ENCODE measurements around the gene EPHA3. TPM values are rescaled to one million over a fixed set of nuclear protein-coding genes. Genes with fewer than 3 reads are reported as not detected.

EPHA3 gene
- total RNA-seq, 1 donor from 2014 or later: 0.04 TPM

DNA sequence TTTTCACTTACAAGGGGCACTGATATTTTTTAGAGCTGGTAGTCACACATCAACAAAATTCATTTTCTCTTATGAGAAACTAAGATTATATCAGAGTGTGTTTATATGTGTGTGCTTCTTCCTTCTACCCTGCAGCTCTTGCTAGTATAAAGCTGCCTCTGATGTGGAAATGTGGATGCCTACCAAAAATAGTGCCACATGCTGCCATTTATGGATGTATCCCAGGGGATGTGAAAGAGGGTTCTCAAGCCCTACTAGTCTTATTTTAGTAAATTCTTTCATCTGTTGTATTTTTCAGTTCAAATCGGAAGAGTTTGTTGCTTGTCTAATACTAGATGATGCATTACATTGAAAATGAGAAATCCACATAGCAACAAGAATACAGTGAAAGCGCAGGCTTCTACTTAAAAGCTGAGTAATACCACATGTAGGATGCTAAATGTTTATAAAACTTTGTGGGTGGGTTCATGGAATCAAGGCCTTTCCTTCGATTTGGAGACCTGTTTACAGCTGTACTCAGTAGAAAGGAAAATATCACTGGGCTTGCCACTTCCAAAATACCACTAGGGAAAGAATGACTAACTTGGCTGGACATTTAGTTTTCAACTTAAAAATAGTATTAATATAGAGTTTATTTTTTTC, 399.2 kb downstream of the EPHA3 start:
- no peak overlapping the region for H3K4me3 ChIP-seq (ENCODE audit: low read depth, low read length)
- no peak for DNase-seq (ENCODE audit: low read depth)
- H3K27me3 ChIP-seq (ENCODE audit: control insufficient read depth, insufficient read depth, low read length): no peaks in the 10 kb centered on the region
- TF ChIP-seq, protein P1, sequence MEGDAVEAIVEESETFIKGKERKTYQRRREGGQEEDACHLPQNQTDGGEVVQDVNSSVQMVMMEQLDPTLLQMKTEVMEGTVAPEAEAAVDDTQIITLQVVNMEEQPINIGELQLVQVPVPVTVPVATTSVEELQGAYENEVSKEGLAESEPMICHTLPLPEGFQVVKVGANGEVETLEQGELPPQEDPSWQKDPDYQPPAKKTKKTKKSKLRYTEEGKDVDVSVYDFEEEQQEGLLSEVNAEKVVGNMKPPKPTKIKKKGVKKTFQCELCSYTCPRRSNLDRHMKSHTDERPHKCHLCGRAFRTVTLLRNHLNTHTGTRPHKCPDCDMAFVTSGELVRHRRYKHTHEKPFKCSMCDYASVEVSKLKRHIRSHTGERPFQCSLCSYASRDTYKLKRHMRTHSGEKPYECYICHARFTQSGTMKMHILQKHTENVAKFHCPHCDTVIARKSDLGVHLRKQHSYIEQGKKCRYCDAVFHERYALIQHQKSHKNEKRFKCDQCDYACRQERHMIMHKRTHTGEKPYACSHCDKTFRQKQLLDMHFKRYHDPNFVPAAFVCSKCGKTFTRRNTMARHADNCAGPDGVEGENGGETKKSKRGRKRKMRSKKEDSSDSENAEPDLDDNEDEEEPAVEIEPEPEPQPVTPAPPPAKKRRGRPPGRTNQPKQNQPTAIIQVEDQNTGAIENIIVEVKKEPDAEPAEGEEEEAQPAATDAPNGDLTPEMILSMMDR (IDR thresholded peaks at IDR 0.05; ENCODE audit: insufficient read depth, low read length, poor library complexity, severe bottlenecking): no peak
- H3K36me3 ChIP-seq (ENCODE audit: control insufficient read depth, insufficient read depth, low read length): no peaks in the 10 kb centered on the region

DNA sequence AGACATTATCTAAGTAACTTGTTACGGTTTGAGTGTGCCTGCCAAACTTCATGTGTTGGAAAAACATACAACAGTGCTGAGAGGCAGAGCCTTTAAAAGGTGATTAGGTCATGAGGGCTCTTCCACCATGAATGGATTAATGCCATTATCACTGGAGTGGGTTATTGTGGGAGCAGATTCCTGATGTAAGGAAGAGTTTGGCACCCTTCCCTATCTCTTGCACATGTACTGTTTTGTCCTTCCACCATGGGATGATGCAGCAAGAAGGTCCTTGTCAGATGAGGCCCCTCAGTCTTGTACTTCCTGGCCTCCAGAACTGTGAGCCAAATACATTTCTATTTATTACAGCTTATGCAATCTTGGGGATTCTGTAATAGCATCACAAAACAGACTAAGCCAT, 413.9 kb downstream of the EPHA3 start:
- H3K36me3 ChIP-seq (ENCODE audit: control insufficient read depth, insufficient read depth, low read length): no peaks in the 10 kb centered on the region
- H3K4me3 ChIP-seq (ENCODE audit: low read depth, low read length): no peak overlapping the region
- TF ChIP-seq, protein P1 (IDR thresholded peaks at IDR 0.05; ENCODE audit: insufficient read depth, low read length, poor library complexity, severe bottlenecking): no peak
- no peak for DNase-seq (ENCODE audit: low read depth)
- H3K27me3 ChIP-seq (ENCODE audit: control insufficient read depth, insufficient read depth, low read length): no peaks in the 10 kb centered on the region

DNA sequence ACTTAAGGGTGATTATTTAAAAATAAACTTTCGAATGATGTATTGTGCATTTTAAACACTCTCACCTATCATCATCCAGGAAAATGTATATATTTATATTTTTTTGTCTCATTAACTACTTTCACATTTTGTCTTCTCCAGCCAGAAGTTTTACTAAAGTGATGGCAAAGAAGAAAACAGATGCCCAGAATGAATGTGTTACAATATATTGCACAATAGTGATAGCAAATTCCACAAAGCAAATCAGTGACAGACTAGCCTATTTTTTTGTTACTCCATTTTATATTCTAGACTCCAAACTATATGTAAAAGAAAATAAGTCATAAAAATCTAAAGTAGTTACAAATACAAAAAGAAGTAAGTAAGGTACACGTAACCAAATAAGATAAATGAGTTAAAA, 414.7 kb downstream of the EPHA3 start:
- Histone ChIP-seq H3K36me3 (ENCODE audit: control insufficient read depth, insufficient read depth, low read length) (no peaks in the 10 kb centered on the region), H3K27me3 (ENCODE audit: control insufficient read depth, insufficient read depth, low read length) (no peaks in the 10 kb centered on the region), H3K4me3 (ENCODE audit: low read depth, low read length) (no peak overlapping the region)
- TF ChIP-seq, protein P1 (IDR thresholded peaks at IDR 0.05; ENCODE audit: insufficient read depth, low read length, poor library complexity, severe bottlenecking): no peak
- no peak for DNase-seq (ENCODE audit: low read depth)

DNA sequence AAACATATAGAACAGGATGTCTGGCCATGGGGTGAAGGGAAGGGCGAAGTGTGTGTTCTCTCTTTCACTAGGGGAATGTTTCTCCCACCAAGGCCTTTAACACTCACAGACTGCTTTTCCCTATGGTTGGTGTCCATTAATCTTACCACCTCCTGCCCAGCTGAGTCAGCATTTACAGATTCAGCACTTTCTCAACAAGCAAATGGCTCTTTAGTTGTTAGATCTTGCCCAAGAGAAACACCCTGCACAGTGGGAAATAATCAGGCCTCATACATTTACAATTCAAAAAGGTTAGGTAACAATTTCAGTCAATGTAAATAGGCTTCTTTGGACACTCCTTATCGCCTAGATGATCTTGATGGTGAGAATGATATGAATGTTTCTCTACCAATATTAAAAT, 418.2 kb downstream of the EPHA3 start:
- TF ChIP-seq, protein P1 (IDR thresholded peaks at IDR 0.05; ENCODE audit: insufficient read depth, low read length, poor library complexity, severe bottlenecking): no peak
- DNase-seq (ENCODE audit: low read depth): no peak
- Histone ChIP-seq H3K36me3 (ENCODE audit: control insufficient read depth, insufficient read depth, low read length) (no peaks in the 10 kb centered on the region), H3K27me3 (ENCODE audit: control insufficient read depth, insufficient read depth, low read length) (no peaks in the 10 kb centered on the region), H3K4me3 (ENCODE audit: low read depth, low read length) (no peak overlapping the region)

DNA sequence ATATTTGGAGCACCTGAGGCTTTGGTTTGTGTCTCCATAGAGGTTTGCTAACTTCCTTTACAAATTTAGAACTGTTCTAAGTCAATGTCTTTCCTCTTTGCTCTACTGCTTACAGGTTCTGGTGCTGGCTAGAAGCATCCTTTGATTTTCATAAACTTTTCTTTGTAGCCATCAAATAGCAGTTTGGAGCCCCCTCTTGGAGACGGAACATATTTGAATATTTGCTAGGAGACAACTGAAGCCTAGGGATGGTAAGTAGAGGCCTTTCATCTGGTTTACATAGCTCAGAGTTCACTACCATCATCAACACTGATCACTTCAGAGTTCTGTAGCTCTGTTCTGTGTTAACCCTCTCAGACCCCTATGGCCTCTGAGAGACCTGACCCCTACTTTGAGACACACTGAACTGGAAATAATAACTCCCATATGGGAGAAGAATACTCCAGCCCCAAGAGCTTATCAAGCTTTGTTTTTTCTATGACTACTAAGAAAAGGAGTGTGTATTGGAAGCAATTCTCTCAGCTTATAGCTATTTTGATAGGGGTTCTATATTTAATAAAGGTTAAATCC, 420.4 kb downstream of the EPHA3 start:
- DNase-seq (ENCODE audit: low read depth): no peak
- TF ChIP-seq, protein P1 (IDR thresholded peaks at IDR 0.05; ENCODE audit: insufficient read depth, low read length, poor library complexity, severe bottlenecking): no peak
- no peaks in the 10 kb centered on the region for H3K27me3 ChIP-seq (ENCODE audit: control insufficient read depth, insufficient read depth, low read length)
- no peak overlapping the region for H3K4me3 ChIP-seq (ENCODE audit: low read depth, low read length)
- H3K36me3 ChIP-seq (ENCODE audit: control insufficient read depth, insufficient read depth, low read length): no peaks in the 10 kb centered on the region
